ENCODE results near the gene NUP62CL.
"Not testable (repeated sequence)": the region's sequence is repeated elsewhere in the genome, so short reads cannot be mapped to it uniquely, and the experiment has no call there.

NUP62CL gene

DNA sequence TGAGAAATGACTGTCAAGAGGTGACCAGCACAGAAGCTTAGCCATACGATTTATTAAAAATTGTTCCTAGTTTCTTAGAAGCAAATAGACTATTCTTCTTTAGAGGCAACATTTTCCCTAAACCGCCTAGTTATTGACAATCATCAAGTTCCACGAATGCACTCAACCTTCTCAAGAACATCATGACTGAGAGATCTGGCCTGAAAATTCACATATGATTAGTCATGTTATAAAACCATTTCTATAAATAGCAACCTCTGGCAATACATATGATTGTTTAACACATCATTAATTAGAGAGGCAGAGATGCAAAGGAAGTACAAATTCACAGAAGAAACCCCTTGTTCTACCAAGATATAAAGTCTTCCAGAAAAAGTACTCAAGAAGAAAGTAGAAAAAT, 6.7 kb downstream of the NUP62CL start:
- H3K9me3 ChIP-seq (ENCODE audit: insufficient read depth, low read depth, low read length): no peaks in the 10 kb centered on the region
- no peaks in the 10 kb centered on the region for H3K9me2 ChIP-seq (replicated peaks; ENCODE audit: low read depth, low read length)
- H3K9ac ChIP-seq (ENCODE audit: low read depth, low read length, poor library complexity, severe bottlenecking): no peak overlapping the region
- no peaks in the 10 kb centered on the region for H3K4me1 ChIP-seq (ENCODE audit: insufficient read depth, low read length, poor library complexity, severe bottlenecking)
- H3F3A ChIP-seq (ENCODE audit: low read depth): no peaks in the 10 kb centered on the region
- no peaks in the 10 kb centered on the region for H3K79me2 ChIP-seq (ENCODE audit: insufficient read depth, low read length)
- H3K27me3 ChIP-seq (ENCODE audit: insufficient read depth, low read length, poor library complexity, severe bottlenecking): no peaks in the 10 kb centered on the region
- no peak overlapping the region for H3K4me3 ChIP-seq (ENCODE audit: low read length, poor library complexity, severe bottlenecking)
- H3K36me3 ChIP-seq (ENCODE audit: insufficient read depth, low read length): no peaks in the 10 kb centered on the region
- no peak overlapping the region for H3K4me2 ChIP-seq (ENCODE audit: low read depth, low read length, poor library complexity, severe bottlenecking)
- no peak overlapping the region for H2AFZ ChIP-seq (ENCODE audit: low read length)
- no peaks in the 10 kb centered on the region for H4K20me1 ChIP-seq (ENCODE audit: insufficient read depth, low read length, poor library complexity, severe bottlenecking)
- no peak for TF ChIP-seq EZH2phosphoT487 (IDR thresholded peaks at IDR 0.05; ENCODE audit: borderline replicate concordance)
- TF ChIP-seq, protein P1, sequence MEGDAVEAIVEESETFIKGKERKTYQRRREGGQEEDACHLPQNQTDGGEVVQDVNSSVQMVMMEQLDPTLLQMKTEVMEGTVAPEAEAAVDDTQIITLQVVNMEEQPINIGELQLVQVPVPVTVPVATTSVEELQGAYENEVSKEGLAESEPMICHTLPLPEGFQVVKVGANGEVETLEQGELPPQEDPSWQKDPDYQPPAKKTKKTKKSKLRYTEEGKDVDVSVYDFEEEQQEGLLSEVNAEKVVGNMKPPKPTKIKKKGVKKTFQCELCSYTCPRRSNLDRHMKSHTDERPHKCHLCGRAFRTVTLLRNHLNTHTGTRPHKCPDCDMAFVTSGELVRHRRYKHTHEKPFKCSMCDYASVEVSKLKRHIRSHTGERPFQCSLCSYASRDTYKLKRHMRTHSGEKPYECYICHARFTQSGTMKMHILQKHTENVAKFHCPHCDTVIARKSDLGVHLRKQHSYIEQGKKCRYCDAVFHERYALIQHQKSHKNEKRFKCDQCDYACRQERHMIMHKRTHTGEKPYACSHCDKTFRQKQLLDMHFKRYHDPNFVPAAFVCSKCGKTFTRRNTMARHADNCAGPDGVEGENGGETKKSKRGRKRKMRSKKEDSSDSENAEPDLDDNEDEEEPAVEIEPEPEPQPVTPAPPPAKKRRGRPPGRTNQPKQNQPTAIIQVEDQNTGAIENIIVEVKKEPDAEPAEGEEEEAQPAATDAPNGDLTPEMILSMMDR (conservative IDR thresholded peaks at IDR 0.05; ENCODE audit: low read length): no peak

DNA sequence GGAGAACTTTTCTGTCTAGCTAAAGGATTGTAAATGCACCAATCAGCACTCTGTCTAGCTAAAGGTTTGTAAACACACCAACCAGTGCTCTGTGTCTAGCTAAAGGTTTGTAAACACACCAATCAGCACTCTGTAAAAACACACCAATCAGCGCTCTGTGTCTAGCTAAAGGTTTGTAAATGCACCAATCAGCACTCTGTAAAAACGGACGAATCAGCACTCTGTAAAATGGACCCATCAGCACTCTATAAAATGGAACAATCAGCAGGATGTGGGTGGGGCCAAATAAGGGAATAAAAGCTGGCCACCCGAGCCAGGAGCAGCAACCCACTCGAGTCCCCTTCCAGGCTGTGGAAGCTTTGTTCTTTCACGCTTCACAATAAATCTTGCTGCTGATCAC, 8.2 kb downstream of the NUP62CL start:
- not testable (repeated sequence) for H3K9me2 ChIP-seq (replicated peaks; ENCODE audit: low read depth, low read length); H3K36me3 ChIP-seq (ENCODE audit: insufficient read depth, low read length); H3K4me2 ChIP-seq (ENCODE audit: low read depth, low read length, poor library complexity, severe bottlenecking); H3K79me2 ChIP-seq (ENCODE audit: insufficient read depth, low read length); H3F3A ChIP-seq (ENCODE audit: low read depth); H3K9me3 ChIP-seq (ENCODE audit: insufficient read depth, low read depth, low read length); H3K27me3 ChIP-seq (ENCODE audit: insufficient read depth, low read length, poor library complexity, severe bottlenecking); H3K4me3 ChIP-seq (ENCODE audit: low read length, poor library complexity, severe bottlenecking); H3K4me1 ChIP-seq (ENCODE audit: insufficient read depth, low read length, poor library complexity, severe bottlenecking); H3K9ac ChIP-seq (ENCODE audit: low read depth, low read length, poor library complexity, severe bottlenecking); H2AFZ ChIP-seq (ENCODE audit: low read length); H4K20me1 ChIP-seq (ENCODE audit: insufficient read depth, low read length, poor library complexity, severe bottlenecking)

DNA sequence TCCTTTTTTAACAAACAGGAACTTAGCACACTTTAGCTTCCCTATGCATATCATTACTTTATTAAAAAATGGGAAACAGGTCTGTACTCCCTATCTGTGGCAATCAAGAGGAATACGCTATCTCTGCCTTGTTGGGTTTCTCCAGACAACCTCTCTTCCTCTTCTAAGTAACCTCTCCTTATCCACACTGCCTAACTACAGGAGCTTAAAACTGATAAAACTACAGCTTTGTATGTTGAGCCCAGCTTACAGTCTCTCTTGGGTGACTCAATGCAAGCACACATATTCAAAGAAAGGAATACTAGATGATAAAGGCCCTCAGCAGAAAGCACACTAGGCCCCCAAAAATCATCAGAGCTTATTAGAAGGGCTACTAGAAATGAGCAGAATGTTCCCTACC, 8.9 kb downstream of the NUP62CL start:
- Histone ChIP-seq H3K36me3 (ENCODE audit: insufficient read depth, low read length) (no peaks in the 10 kb centered on the region), H2AFZ (ENCODE audit: low read length) (no peak overlapping the region), H4K20me1 (ENCODE audit: insufficient read depth, low read length, poor library complexity, severe bottlenecking) (no peaks in the 10 kb centered on the region), H3K9me3 (ENCODE audit: insufficient read depth, low read depth, low read length) (no peaks in the 10 kb centered on the region), H3K4me3 (ENCODE audit: low read length, poor library complexity, severe bottlenecking) (no peak overlapping the region), H3K79me2 (ENCODE audit: insufficient read depth, low read length) (no peaks in the 10 kb centered on the region), H3K9me2 (replicated peaks; ENCODE audit: low read depth, low read length) (no peaks in the 10 kb centered on the region), H3K4me2 (ENCODE audit: low read depth, low read length, poor library complexity, severe bottlenecking) (no peak overlapping the region), H3K4me1 (ENCODE audit: insufficient read depth, low read length, poor library complexity, severe bottlenecking) (no peaks in the 10 kb centered on the region), H3K27me3 (ENCODE audit: insufficient read depth, low read length, poor library complexity, severe bottlenecking) (no peaks in the 10 kb centered on the region), H3K9ac (ENCODE audit: low read depth, low read length, poor library complexity, severe bottlenecking) (no peak overlapping the region), H3F3A (ENCODE audit: low read depth) (no peaks in the 10 kb centered on the region)
- TF ChIP-seq, protein P1 (conservative IDR thresholded peaks at IDR 0.05; ENCODE audit: low read length): no peak
- TF ChIP-seq EZH2phosphoT487 (IDR thresholded peaks at IDR 0.05; ENCODE audit: borderline replicate concordance): no peak

DNA sequence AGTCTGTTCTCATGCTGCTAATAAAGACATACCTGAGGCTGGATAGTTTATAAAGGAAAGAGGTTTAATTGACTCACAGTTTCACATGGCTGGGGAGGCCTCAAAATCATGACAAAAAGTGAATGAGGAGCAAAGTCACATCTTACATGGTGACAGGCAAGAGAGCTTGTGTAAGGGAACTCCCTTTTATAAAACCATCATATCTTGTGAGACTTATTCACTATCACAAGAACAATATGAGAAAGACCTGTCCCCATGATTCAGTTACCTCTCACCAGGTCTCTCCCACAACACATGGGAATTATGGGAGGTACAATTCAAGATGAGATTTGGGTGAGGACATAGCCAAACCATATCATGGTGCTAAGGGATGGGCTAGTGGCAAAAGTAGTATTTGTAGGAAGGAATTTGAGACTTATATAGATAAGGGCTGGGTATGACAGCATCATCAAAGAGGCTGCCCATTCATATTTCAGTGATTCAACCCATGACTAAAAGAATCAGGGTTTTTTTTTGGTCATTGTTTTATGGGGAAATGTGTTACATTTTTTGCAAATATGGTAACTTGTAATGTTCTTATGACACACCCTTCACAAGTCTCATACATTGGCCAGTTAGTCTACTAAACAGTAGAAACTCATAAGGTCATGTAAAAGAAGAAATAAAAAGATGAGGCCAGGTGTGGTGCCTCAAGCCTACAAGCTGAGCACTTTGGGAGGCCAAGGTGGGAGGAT, 34.7 kb downstream of the NUP62CL start:
- H3K9me2 ChIP-seq (replicated peaks; ENCODE audit: low read depth, low read length): no peaks in the 10 kb centered on the region
- H3K27me3 ChIP-seq (ENCODE audit: insufficient read depth, low read length, poor library complexity, severe bottlenecking): no peaks in the 10 kb centered on the region

More for the DNA sequence above, 34.7 kb downstream of the NUP62CL start:
- H3K9me3 ChIP-seq (ENCODE audit: insufficient read depth, low read depth, low read length): no peaks in the 10 kb centered on the region
- H3K9ac ChIP-seq (ENCODE audit: low read depth, low read length, poor library complexity, severe bottlenecking): no peak overlapping the region
- H3K79me2 ChIP-seq (ENCODE audit: insufficient read depth, low read length): no peaks in the 10 kb centered on the region
- H3K4me1 ChIP-seq (ENCODE audit: insufficient read depth, low read length, poor library complexity, severe bottlenecking): no peaks in the 10 kb centered on the region
- no peak overlapping the region for H3K4me2 ChIP-seq (ENCODE audit: low read depth, low read length, poor library complexity, severe bottlenecking)
- no peak for TF ChIP-seq EZH2phosphoT487 (IDR thresholded peaks at IDR 0.05; ENCODE audit: borderline replicate concordance)
- TF ChIP-seq, protein P1 (conservative IDR thresholded peaks at IDR 0.05; ENCODE audit: low read length): no peak
- no peaks in the 10 kb centered on the region for H4K20me1 ChIP-seq (ENCODE audit: insufficient read depth, low read length, poor library complexity, severe bottlenecking)
- H2AFZ ChIP-seq (ENCODE audit: low read length): no peak overlapping the region
- H3F3A ChIP-seq (ENCODE audit: low read depth): no peaks in the 10 kb centered on the region
- no peaks in the 10 kb centered on the region for H3K36me3 ChIP-seq (ENCODE audit: insufficient read depth, low read length)
- H3K4me3 ChIP-seq (ENCODE audit: low read length, poor library complexity, severe bottlenecking): no peak overlapping the region
